ENCODE results near the gene RDH11. TPM values are rescaled to one million over a fixed set of nuclear protein-coding genes. Genes with fewer than 3 reads are reported as not detected.

The RDH11 gene
- polyA plus RNA-seq, 1 of the 3 experiments (the other 2 are of a cell fraction), result 44.7 TPM

GRCh38 chr14:67674480-67675218 is 20.9 kb downstream of the RDH11 start, which contains the start of gene VTI1B (continued):
- no peak for TF ChIP-seq MAX (IDR thresholded peaks at IDR 0.05; ENCODE audit: low read depth)
- peak; percentile 24; the same call in 1 of the 2 replicates for TF ChIP-seq SIN3A (IDR thresholded peaks at IDR 0.05; ENCODE audit: borderline replicate concordance, low read depth, low read length)
- TF ChIP-seq GATA2 (CRISPR knock-in tag; IDR thresholded peaks at IDR 0.05), result no peak

- CTCF ChIA-PET, result interaction anchor here (2.1 to 3.6 kb wide), 2 partner anchors 30 to 74 kb away, joined by 5 to 21 read pairs; partner anchors contain the start of gene PIGH
- peaks cover 49% of the 10 kb centered on the region for H4K20me1 ChIP-seq (ENCODE audit: insufficient read depth)
- no peaks in the 10 kb centered on the region for H3K9me2 ChIP-seq
- peaks cover 17% of the 10 kb centered on the region for H3F3A ChIP-seq (replicated peaks; ENCODE audit: insufficient read depth)
- POLR2A ChIA-PET, result interaction anchor here (1.7 kb wide), 1 partner anchor 30 kb away, joined by 4 read pairs; no protein-coding TSS in a partner anchor
- H3K79me2 ChIP-seq (ENCODE audit: insufficient read depth), result peaks cover 69% of the 10 kb centered on the region
- peaks cover 11 to 19% of the 10 kb centered on the region in 2 experiments for H3K36me3 ChIP-seq (replicated peaks in 1 of 2; ENCODE audit: control insufficient read depth in 1 of 2, insufficient read depth in 2 of 2, low read length in 1 of 2)
- peak overlapping the region; percentile 72 to 89 for H3K4me3 ChIP-seq (ENCODE audit: low read depth in 2 of 2, low read length in 1 of 2)
- H3K27me3 ChIP-seq (ENCODE audit: insufficient read depth), result no peaks in the 10 kb centered on the region
- H3K27ac ChIP-seq (ENCODE audit: low read depth in 2 of 2, low read length in 1 of 2), result peak overlapping the region; percentile 92 to 96
- no peaks in the 10 kb centered on the region for H3K9me3 ChIP-seq
- peak overlapping the region; percentile 86 for H2AFZ ChIP-seq (ENCODE audit: low read depth)
- H3K9ac ChIP-seq, result peak overlapping the region; percentile 98
- peak overlapping the region; percentile 96 for H3K4me2 ChIP-seq
- TF ChIP-seq CTCF (IDR thresholded peaks at IDR 0.05) (peak; percentile 26; the same call in 1 of the 2 replicates), MXI1 (IDR thresholded peaks at IDR 0.05; ENCODE audit: low read depth, low read length) (peak; percentile 53; the same call in 1 of the 2 replicates), SIN3A (IDR thresholded peaks at IDR 0.05; ENCODE audit: borderline replicate concordance, low read depth, low read length) (0 out of 2 replicates have a peak, but pooled peaks have one; percentile 8), YY1 (IDR thresholded peaks at IDR 0.05; ENCODE audit: low read depth) (no peak), TAF1 (IDR thresholded peaks at IDR 0.05; ENCODE audit: borderline replicate concordance, low read depth, low read length) (peak; percentile 3; the same call in 1 of the 2 replicates), CHD2 (IDR thresholded peaks at IDR 0.05; ENCODE audit: low read length, partially characterized antibody) (no peak), EP300 (IDR thresholded peaks at IDR 0.05; ENCODE audit: borderline replicate concordance in 1 of 2, low read depth in 1 of 2, low read length in 1 of 2) (no peak)
- peak; percentile 87 for DNase-seq
- H3K4me1 ChIP-seq (ENCODE audit: control insufficient read depth in 1 of 2, insufficient read depth in 2 of 2, low read depth in 1 of 2, low read length in 1 of 2), result peaks cover 0 to 7% of the 10 kb centered on the region in 2 experiments; a peak in 2 of 4 replicates
- 1% methylated on average over 6 of the region's 25 CpGs for WGBS (ENCODE audit: low lambda C conversion rate)
Measured at GRCh38 chr14:67674139-67674479, 21.5 kb downstream of the RDH11 start.

GRCh38 chr14:67673451-67673850 is 22.1 kb downstream of the RDH11 start:
- no peaks in the 10 kb centered on the region for H3K9me3 ChIP-seq
- ChIA-PET POLR2A (no interaction called here), CTCF (interaction anchor here (0.7 to 3.6 kb wide), 6 partner anchors 22 to 146 kb away, joined by 3 to 21 read pairs (median 4); partner anchors contain the start of genes PIGH and RDH11)
- DNase-seq, result no peak
- H3K9ac ChIP-seq, result peak overlapping the region; percentile 98
- H3K27me3 ChIP-seq (ENCODE audit: insufficient read depth), result no peaks in the 10 kb centered on the region
- WGBS (ENCODE audit: low lambda C conversion rate), result 30% methylated on average over 5 of the region's 5 CpGs
- peaks cover 0 to 7% of the 10 kb centered on the region in 2 experiments; a peak in 2 of 4 replicates for H3K4me1 ChIP-seq (ENCODE audit: control insufficient read depth in 1 of 2, insufficient read depth in 2 of 2, low read depth in 1 of 2, low read length in 1 of 2)
- peak overlapping the region; percentile 96 for H3K4me2 ChIP-seq
- H3F3A ChIP-seq (replicated peaks; ENCODE audit: insufficient read depth), result peaks cover 17% of the 10 kb centered on the region
- no peak overlapping the region for H2AFZ ChIP-seq (ENCODE audit: low read depth)
- peaks cover 55% of the 10 kb centered on the region for H4K20me1 ChIP-seq (ENCODE audit: insufficient read depth)
- no peaks in the 10 kb centered on the region for H3K9me2 ChIP-seq
- peaks cover 71% of the 10 kb centered on the region for H3K79me2 ChIP-seq (ENCODE audit: insufficient read depth)
- H3K4me3 ChIP-seq (ENCODE audit: low read depth in 2 of 2, low read length in 1 of 2), result peak overlapping the region; percentile 72 to 89
- H3K27ac ChIP-seq (ENCODE audit: low read depth in 2 of 2, low read length in 1 of 2), result peak overlapping the region in 1 of 2 experiments; percentile 92; a peak in 2 of 4 replicates
- H3K36me3 ChIP-seq (replicated peaks in 1 of 2; ENCODE audit: control insufficient read depth in 1 of 2, insufficient read depth in 2 of 2, low read length in 1 of 2), result peaks cover 11 to 16% of the 10 kb centered on the region in 2 experiments
- TF ChIP-seq CHD2 (IDR thresholded peaks at IDR 0.05; ENCODE audit: low read length, partially characterized antibody), result no peak
- TF ChIP-seq ELF1 (IDR thresholded peaks at IDR 0.05), result no peak
- TF ChIP-seq POLR2AphosphoS5 (IDR thresholded peaks at IDR 0.05; ENCODE audit: low read depth, low read length), result no peak
- TF ChIP-seq, protein P1, sequence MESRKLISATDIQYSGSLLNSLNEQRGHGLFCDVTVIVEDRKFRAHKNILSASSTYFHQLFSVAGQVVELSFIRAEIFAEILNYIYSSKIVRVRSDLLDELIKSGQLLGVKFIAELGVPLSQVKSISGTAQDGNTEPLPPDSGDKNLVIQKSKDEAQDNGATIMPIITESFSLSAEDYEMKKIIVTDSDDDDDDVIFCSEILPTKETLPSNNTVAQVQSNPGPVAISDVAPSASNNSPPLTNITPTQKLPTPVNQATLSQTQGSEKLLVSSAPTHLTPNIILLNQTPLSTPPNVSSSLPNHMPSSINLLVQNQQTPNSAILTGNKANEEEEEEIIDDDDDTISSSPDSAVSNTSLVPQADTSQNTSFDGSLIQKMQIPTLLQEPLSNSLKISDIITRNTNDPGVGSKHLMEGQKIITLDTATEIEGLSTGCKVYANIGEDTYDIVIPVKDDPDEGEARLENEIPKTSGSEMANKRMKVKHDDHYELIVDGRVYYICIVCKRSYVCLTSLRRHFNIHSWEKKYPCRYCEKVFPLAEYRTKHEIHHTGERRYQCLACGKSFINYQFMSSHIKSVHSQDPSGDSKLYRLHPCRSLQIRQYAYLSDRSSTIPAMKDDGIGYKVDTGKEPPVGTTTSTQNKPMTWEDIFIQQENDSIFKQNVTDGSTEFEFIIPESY (IDR thresholded peaks at IDR 0.05; ENCODE audit: borderline replicate concordance, low read depth), result no peak
- TF ChIP-seq EP300 (IDR thresholded peaks at IDR 0.05; ENCODE audit: borderline replicate concordance in 1 of 2, low read depth in 1 of 2, low read length in 1 of 2), result no peak
- TF ChIP-seq TEAD4 (IDR thresholded peaks at IDR 0.05; ENCODE audit: borderline replicate concordance, insufficient read depth), result no peak
- TF ChIP-seq GABPA (IDR thresholded peaks at IDR 0.05; ENCODE audit: low read depth), result no peak
- no peak for TF ChIP-seq FOXM1 (IDR thresholded peaks at IDR 0.05; ENCODE audit: low read depth)

Measured in SK-N-SH (cell line).